ENCODE data around the gene MEP1A. TPM values are rescaled to one million over a fixed set of nuclear protein-coding genes. Genes with fewer than 3 reads are reported as not detected.

MEP1A gene
- total and polyA plus RNA-seq, 2 of the 13 experiments (the other 11 are each of a cell fraction or from before 2014, with no cell fraction given) = 0.24 to 0.83 TPM

DNA sequence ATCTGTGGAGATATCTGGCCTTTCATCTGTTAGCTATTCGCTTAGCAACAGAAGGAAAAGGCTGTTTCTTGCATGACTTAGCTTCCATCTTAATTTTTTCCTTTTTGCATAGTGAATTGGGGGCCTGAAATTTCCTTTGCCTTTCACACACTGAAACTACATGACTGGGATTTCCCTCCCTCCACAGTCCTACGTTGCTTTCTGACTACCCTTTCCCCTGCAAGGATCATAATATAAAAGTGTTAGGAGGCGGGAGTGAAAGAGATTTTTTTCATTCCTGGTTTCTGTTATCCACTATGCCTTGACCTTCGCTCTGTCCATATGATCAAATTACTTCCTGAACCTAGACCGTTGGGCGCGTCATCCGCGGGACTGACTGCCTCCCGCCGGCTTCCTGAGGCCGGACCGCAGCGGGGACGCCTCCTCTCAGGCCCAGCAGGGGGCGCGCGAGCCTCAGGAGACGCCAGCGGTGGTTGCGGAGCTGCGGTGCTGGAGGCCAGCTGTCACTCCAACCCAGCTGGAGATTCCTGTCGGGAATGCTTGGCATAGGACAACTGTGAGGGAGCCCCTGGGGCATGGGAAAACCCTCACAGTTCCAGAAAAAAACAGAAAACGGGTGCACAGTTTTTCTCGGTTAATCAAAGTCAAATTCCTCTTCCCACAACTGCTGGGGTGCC lies 55.6 kb downstream of the MEP1A start (continued):
- TF ChIP-seq NONO (IDR thresholded peaks at IDR 0.05) = no peak
- peak; percentile 83 for TF ChIP-seq NONO (CRISPR knock-in tag; conservative IDR thresholded peaks at IDR 0.05)
- peak; percentile 36; the same call in 1 of the 2 replicates for TF ChIP-seq ZNF292 (CRISPR knock-in tag; IDR thresholded peaks at IDR 0.05; ENCODE audit: borderline replicate concordance, low read depth)
- TF ChIP-seq NCOR1 (IDR thresholded peaks at IDR 0.05; ENCODE audit: borderline replicate concordance, low read length) = no peak
- no peak for TF ChIP-seq ZNF282 (IDR thresholded peaks at IDR 0.05; ENCODE audit: partially characterized antibody)
- TF ChIP-seq KDM5B (CRISPR knock-in tag; IDR thresholded peaks at IDR 0.05; ENCODE audit: borderline replicate concordance) = peak; percentile 24; the same call in 1 of the 2 replicates
- TF ChIP-seq WIZ (CRISPR knock-in tag; IDR thresholded peaks at IDR 0.05) = no peak
- no peak for TF ChIP-seq DNMT3B (CRISPR knock-in tag; conservative IDR thresholded peaks at IDR 0.05)
- TF ChIP-seq, protein P1, sequence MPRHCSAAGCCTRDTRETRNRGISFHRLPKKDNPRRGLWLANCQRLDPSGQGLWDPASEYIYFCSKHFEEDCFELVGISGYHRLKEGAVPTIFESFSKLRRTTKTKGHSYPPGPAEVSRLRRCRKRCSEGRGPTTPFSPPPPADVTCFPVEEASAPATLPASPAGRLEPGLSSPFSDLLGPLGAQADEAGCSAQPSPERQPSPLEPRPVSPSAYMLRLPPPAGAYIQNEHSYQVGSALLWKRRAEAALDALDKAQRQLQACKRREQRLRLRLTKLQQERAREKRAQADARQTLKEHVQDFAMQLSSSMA (CRISPR knock-in tag; IDR thresholded peaks at IDR 0.05) = no peak
- TF ChIP-seq, protein P2, sequence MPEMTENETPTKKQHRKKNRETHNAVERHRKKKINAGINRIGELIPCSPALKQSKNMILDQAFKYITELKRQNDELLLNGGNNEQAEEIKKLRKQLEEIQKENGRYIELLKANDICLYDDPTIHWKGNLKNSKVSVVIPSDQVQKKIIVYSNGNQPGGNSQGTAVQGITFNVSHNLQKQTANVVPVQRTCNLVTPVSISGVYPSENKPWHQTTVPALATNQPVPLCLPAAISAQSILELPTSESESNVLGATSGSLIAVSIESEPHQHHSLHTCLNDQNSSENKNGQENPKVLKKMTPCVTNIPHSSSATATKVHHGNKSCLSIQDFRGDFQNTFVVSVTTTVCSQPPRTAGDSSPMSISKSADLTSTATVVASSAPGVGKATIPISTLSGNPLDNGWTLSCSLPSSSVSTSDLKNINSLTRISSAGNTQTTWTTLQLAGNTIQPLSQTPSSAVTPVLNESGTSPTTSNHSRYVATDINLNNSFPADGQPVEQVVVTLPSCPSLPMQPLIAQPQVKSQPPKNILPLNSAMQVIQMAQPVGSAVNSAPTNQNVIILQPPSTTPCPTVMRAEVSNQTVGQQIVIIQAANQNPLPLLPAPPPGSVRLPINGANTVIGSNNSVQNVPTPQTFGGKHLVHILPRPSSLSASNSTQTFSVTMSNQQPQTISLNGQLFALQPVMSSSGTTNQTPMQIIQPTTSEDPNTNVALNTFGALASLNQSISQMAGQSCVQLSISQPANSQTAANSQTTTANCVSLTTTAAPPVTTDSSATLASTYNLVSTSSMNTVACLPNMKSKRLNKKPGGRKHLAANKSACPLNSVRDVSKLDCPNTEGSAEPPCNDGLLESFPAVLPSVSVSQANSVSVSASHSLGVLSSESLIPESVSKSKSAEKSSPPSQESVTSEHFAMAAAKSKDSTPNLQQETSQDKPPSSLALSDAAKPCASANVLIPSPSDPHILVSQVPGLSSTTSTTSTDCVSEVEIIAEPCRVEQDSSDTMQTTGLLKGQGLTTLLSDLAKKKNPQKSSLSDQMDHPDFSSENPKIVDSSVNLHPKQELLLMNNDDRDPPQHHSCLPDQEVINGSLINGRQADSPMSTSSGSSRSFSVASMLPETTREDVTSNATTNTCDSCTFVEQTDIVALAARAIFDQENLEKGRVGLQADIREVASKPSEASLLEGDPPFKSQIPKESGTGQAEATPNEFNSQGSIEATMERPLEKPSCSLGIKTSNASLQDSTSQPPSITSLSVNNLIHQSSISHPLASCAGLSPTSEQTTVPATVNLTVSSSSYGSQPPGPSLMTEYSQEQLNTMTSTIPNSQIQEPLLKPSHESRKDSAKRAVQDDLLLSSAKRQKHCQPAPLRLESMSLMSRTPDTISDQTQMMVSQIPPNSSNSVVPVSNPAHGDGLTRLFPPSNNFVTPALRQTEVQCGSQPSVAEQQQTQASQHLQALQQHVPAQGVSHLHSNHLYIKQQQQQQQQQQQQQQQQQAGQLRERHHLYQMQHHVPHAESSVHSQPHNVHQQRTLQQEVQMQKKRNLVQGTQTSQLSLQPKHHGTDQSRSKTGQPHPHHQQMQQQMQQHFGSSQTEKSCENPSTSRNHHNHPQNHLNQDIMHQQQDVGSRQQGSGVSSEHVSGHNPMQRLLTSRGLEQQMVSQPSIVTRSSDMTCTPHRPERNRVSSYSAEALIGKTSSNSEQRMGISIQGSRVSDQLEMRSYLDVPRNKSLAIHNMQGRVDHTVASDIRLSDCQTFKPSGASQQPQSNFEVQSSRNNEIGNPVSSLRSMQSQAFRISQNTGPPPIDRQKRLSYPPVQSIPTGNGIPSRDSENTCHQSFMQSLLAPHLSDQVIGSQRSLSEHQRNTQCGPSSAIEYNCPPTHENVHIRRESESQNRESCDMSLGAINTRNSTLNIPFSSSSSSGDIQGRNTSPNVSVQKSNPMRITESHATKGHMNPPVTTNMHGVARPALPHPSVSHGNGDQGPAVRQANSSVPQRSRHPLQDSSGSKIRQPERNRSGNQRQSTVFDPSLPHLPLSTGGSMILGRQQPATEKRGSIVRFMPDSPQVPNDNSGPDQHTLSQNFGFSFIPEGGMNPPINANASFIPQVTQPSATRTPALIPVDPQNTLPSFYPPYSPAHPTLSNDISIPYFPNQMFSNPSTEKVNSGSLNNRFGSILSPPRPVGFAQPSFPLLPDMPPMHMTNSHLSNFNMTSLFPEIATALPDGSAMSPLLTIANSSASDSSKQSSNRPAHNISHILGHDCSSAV (CRISPR knock-in tag; IDR thresholded peaks at IDR 0.05; ENCODE audit: borderline replicate concordance) = no peak
- TF ChIP-seq ZFP41 (CRISPR knock-in tag; IDR thresholded peaks at IDR 0.05; ENCODE audit: borderline replicate concordance) = no peak
- TF ChIP-seq, protein P3, sequence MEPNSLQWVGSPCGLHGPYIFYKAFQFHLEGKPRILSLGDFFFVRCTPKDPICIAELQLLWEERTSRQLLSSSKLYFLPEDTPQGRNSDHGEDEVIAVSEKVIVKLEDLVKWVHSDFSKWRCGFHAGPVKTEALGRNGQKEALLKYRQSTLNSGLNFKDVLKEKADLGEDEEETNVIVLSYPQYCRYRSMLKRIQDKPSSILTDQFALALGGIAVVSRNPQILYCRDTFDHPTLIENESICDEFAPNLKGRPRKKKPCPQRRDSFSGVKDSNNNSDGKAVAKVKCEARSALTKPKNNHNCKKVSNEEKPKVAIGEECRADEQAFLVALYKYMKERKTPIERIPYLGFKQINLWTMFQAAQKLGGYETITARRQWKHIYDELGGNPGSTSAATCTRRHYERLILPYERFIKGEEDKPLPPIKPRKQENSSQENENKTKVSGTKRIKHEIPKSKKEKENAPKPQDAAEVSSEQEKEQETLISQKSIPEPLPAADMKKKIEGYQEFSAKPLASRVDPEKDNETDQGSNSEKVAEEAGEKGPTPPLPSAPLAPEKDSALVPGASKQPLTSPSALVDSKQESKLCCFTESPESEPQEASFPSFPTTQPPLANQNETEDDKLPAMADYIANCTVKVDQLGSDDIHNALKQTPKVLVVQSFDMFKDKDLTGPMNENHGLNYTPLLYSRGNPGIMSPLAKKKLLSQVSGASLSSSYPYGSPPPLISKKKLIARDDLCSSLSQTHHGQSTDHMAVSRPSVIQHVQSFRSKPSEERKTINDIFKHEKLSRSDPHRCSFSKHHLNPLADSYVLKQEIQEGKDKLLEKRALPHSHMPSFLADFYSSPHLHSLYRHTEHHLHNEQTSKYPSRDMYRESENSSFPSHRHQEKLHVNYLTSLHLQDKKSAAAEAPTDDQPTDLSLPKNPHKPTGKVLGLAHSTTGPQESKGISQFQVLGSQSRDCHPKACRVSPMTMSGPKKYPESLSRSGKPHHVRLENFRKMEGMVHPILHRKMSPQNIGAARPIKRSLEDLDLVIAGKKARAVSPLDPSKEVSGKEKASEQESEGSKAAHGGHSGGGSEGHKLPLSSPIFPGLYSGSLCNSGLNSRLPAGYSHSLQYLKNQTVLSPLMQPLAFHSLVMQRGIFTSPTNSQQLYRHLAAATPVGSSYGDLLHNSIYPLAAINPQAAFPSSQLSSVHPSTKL (CRISPR knock-in tag; IDR thresholded peaks at IDR 0.05) = peak; percentile 74
- no peak for TF ChIP-seq ZNF317 (CRISPR knock-in tag; IDR thresholded peaks at IDR 0.05)
- TF ChIP-seq, protein P4, sequence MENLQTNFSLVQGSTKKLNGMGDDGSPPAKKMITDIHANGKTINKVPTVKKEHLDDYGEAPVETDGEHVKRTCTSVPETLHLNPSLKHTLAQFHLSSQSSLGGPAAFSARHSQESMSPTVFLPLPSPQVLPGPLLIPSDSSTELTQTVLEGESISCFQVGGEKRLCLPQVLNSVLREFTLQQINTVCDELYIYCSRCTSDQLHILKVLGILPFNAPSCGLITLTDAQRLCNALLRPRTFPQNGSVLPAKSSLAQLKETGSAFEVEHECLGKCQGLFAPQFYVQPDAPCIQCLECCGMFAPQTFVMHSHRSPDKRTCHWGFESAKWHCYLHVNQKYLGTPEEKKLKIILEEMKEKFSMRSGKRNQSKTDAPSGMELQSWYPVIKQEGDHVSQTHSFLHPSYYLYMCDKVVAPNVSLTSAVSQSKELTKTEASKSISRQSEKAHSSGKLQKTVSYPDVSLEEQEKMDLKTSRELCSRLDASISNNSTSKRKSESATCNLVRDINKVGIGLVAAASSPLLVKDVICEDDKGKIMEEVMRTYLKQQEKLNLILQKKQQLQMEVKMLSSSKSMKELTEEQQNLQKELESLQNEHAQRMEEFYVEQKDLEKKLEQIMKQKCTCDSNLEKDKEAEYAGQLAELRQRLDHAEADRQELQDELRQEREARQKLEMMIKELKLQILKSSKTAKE (CRISPR knock-in tag; IDR thresholded peaks at IDR 0.05; ENCODE audit: borderline replicate concordance) = no peak

Data from HepG2 (cell line).